22Rv1 (cell line): ENCODE measurements around the gene NTRK3.

ENCODE experiments used
- H3K27ac ChIP-seq: fragments of 450-650 bp; 2 replicates; pipeline ENCODE4 v1.5.1; 2017
- CTCF ChIP-seq: fragments of 450-650 bp; IDR thresholded peaks from 2 replicates; pipeline ENCODE4 v1.5.1; 2017; ENCODE audit warnings: mild to moderate bottlenecking
- ZFX ChIP-seq: fragments of 450-650 bp; IDR thresholded peaks from 2 replicates; pipeline ENCODE4 v1.6.1; 2017; ENCODE audit warnings: antibody characterized with exemption, borderline replicate concordance

The NTRK3 gene

DNA sequence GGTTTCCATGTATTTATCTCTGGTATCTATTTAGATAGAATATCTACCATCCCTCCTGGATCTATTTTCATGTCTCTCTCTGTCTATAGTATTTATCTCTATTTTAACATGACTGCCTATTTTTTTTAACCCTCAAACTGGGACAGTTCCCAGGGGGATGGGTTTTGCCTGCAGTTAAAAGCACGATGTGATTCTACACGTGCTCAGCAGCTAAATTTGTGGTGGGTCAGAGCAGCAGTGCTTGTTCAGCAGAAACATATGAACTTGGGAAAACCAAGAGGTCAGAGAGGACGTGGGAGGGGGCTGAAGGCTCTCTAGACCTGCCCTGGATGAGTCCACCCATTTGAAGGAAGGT lies 189.2 kb downstream of the NTRK3 start:
- H3K27ac ChIP-seq: no peak overlapping the region
- TF ChIP-seq CTCF (no peak), ZFX (no peak)

DNA sequence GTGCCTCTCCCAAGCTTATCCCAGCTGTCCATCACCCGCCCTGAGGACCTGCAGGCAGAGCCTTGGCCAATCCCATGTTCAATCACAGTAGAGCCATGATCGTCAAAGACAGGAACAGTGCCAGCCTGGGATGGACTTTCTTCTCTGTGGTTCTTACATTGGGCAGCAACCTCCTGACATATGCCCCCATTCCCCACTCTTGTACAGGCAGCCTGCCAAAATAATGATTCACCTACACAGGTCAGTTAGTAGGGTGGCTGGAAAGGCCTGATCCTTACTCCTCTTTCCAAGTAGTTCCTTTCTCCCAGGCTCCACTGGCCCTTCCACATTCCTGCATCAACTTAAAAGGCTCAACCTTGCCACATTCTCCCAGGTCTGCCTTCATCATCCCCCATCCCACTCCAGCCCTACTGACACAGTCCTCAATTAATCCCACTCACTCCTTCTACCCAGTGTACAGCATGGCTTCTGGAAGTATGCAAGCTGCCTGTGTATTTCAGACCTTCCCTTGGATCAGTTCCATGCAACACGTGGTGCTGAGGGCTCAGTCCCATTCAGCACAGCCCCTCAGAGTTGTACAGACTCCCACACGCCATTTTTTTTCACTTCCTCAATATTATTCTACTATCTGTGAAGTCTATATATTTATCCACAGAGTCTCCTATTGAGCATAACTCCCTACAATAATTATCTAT lies 189.8 kb downstream of the NTRK3 start:
- H3K27ac ChIP-seq: no peak overlapping the region
- TF ChIP-seq CTCF (no peak), ZFX (no peak)

GRCh38 chr15:88061452-88061851 lies 195.1 kb downstream of the NTRK3 start:
- no peak overlapping the region for H3K27ac ChIP-seq
- no peak for TF ChIP-seq ZFX
- TF ChIP-seq CTCF: no peak

GRCh38 chr15:88060383-88060782 lies 196.2 kb downstream of the NTRK3 start:
- H3K27ac ChIP-seq: no peak overlapping the region
- no peak for TF ChIP-seq ZFX
- TF ChIP-seq CTCF: no peak

DNA sequence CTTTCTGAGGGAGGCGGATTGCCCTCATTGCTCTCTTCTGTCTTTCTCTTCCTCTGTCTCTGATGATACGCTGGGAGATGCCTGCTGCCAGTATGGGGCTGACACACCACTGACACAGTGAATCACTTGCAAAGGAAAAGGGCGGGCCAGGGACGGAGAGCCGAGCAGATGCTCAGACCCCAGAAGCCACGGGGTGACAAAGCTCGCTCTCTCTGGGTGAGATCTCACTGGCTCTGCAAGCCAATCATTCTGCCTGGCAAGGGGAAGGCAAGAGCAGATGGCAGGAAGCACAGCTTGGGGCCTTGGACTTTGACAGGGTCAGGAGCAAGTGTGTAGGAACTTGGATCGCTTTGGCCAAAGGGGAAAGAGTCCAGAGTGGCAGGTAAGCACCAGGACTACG lies 198.7 kb downstream of the NTRK3 start:
- no peak for TF ChIP-seq CTCF
- TF ChIP-seq ZFX: no peak
- no peak overlapping the region for H3K27ac ChIP-seq

DNA sequence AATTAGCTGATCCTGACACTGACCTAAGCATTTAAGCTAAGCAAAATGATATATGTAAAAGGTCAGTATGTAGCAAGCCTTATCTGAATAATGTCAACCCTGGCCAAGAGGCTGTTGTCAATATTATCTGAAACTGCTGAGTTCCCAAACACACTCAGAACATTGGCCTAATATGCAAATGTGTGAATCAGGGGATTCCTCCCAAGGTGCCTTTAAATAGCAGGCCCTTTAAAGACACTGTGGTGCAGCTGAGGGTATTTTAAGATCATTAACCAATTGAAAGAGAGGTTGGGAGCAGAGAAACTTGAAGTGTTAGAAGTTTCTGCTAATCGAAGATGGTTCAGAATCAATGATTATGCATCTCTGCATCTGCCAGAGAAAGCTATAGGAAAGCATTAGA lies 207.0 kb downstream of the NTRK3 start:
- TF ChIP-seq CTCF: no peak
- TF ChIP-seq ZFX: no peak
- no peak overlapping the region for H3K27ac ChIP-seq

- no peak for TF ChIP-seq CTCF
- TF ChIP-seq ZFX: no peak
- H3K27ac ChIP-seq: no peak overlapping the region
Measured at GRCh38 chr15:88048755-88049154, 207.8 kb downstream of the NTRK3 start.
